H7 (cell line): ENCODE measurements around the gene ANO8. TPM values are rescaled to one million over a fixed set of nuclear protein-coding genes. Genes with fewer than 3 reads are reported as not detected.

Experiments
- DNase-seq: peaks from one replicate; pipeline ENCODE4 v3.0.0; 2012
- H3K27me3 ChIP-seq: 2 replicates; pipeline ENCODE4 v1.6.0; 2011; ENCODE audit warnings: mild to moderate bottlenecking, low read length; ENCODE audit not compliant: control insufficient read depth, insufficient read depth
- H3K36me3 ChIP-seq: replicated peaks from 2 replicates; pipeline ENCODE4 v1.5.1; 2011; ENCODE audit warnings: low read length; ENCODE audit not compliant: control insufficient read depth, insufficient read depth
- H3K4me3 ChIP-seq: 2 replicates; pipeline ENCODE4 v1.5.1; 2011; ENCODE audit warnings: low read depth, mild to moderate bottlenecking, control low read depth, low read length, moderate library complexity; ENCODE audit not compliant: insufficient read depth
- total RNA-seq: library from RNA; depleted of rRNA; stranded (reverse); fragments of >200 nt; shearing (Covaris generic); gene quantifications from 2 replicates; pipeline ENCODE4 v1.2.3, GENCODE V29; 2014

Gene ANO8
- total RNA-seq, 1 experiment from 2014 or later: 6.9 TPM

DNA sequence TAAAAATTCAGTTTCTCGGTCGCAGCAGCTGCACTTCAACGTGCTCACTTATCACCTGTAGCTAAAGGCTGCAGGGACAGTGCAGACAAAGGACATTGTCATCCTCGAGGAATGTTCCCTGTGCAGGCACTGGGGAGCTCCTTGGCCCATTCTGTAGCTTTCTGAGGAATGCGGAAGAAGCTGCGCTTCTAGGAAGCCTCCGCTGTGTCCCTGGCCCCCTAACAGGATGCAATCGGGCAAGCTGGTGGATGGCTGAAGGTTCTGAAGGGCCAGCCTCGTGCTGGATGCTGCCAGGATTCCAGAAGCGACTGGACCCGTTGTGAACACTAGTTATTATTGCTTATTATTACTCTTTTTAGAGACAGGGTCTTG is 8.1 kb downstream of the ANO8 start:
- no peak overlapping the region for H3K4me3 ChIP-seq
- peaks cover 13% of the 10 kb centered on the region for H3K27me3 ChIP-seq
- no peak for DNase-seq
- peaks cover 1% of the 10 kb centered on the region; the same call in 1 of the 2 replicates for H3K36me3 ChIP-seq

DNA sequence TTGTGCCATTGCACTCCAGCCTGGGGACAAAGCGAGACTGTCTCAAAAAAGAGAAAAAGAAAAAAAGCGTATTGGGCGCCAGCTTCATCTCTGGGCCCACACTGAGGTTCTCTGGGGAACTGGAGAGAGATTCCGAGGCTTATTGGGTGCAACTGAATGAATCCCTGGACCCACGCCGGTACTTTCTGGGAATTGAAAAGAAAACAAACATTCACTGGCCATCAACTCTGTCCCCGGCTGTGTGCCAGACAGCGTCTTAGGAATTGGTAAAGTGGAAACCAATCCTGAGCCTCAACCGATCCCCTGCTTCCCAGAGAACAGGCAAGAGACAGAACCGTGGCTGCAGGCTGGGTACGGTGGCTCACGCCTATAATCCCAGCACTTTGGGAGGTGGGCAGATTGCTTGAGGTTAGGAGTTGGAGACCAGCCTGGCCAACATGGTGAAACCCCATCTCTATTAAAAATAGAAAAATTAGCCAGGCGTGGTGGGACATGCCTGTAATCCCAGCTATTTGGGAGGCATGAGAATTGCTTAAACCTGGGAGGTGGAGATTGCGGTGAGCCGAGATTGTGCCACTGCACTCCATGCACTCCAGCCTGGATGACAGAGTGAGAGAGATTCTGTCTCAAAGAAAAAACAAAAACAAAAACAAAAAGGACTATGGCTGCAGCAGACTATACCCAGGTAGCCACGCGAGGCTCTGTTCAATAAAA is 8.6 kb downstream of the ANO8 start:
- Histone ChIP-seq H3K27me3 (peaks cover 13% of the 10 kb centered on the region), H3K36me3 (peaks cover 1% of the 10 kb centered on the region; the same call in 1 of the 2 replicates), H3K4me3 (no peak overlapping the region)
- DNase-seq: no peak

DNA sequence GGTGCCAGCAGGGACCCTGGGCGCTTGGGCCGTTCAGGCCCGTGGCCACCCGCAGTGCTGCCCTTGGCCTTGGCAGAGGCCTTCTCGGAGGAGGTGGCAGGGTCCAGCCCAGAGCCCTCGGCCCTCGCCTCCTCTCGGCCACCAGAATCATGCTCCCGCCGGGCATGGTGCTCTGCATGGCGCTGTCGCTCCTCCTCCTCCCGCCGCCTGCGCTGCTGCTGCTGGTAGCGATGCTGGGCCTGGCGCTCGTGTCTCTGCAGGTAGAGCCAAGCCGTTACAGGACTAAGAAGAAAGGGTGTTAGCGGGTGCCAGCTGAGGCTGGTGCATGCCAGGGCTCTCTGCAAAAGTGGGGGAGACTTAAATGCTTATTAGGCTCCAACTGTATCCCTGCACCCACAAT is 9.5 kb downstream of the ANO8 start:
- no peak for DNase-seq
- Histone ChIP-seq H3K4me3 (no peak overlapping the region), H3K27me3 (peaks cover 13% of the 10 kb centered on the region), H3K36me3 (peaks cover 1% of the 10 kb centered on the region)

DNA sequence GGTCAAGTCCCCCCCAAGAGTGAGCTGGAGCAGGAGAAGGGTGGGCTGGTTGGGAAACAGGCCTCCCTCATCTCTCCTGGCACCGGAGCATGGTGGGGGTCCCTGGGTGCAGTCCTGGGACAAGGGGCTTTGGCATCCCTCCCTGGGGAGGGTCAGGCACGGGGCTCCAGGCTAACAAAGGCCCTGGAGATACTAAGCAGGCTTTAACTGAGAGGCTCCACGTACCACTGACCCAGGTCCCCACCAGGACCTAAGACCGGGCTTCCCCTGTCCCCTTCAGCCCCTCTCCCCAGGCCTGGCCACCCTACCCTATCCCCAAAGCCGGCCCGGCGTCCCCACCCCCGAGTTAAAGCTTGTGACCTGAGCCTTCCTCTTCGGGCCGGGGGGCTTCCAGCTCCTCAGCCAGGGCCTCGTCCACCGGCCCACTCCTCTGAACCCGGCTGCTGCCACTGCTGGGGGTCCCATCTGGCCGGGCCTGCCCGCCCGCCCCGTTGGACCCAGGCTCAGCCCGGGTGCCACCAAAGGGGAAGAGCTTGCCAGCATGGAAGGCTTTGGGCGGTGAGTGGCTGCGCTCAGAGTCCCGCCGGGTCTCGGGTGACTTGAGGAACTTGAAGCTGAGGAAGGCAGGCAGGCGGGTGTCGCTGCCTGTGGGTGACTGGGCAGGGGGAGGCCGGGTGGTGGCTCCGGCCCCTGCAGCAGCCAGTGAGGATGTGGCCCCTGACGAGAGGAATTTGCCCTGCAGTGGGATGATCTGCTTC is 10.1 kb downstream of the ANO8 start:
- Histone ChIP-seq H3K4me3 (no peak overlapping the region), H3K36me3 (peaks cover 4% of the 10 kb centered on the region), H3K27me3 (peaks cover 9% of the 10 kb centered on the region)
- no peak for DNase-seq

DNA sequence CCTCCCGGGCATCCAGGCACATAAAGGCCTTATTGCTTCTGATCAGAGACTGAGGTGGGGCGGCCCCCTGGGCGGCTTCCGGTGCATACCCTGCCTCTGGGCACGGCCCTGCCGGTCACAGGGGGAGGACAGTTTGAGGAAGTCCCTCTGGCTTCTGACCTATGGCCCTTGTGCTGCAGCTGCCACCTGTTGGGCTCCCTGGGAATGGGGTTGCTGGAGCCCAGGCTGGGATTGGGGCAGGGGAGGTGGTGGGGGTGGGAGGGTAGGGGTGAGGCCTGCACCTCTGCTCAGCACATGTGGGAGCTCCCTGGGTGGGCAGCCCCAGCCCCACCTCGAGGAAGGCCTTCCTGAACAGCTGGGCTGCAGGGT is 10.7 kb downstream of the ANO8 start:
- Histone ChIP-seq H3K4me3 (no peak overlapping the region), H3K36me3 (peaks cover 6% of the 10 kb centered on the region), H3K27me3 (peaks cover 3% of the 10 kb centered on the region)
- DNase-seq: no peak

DNA sequence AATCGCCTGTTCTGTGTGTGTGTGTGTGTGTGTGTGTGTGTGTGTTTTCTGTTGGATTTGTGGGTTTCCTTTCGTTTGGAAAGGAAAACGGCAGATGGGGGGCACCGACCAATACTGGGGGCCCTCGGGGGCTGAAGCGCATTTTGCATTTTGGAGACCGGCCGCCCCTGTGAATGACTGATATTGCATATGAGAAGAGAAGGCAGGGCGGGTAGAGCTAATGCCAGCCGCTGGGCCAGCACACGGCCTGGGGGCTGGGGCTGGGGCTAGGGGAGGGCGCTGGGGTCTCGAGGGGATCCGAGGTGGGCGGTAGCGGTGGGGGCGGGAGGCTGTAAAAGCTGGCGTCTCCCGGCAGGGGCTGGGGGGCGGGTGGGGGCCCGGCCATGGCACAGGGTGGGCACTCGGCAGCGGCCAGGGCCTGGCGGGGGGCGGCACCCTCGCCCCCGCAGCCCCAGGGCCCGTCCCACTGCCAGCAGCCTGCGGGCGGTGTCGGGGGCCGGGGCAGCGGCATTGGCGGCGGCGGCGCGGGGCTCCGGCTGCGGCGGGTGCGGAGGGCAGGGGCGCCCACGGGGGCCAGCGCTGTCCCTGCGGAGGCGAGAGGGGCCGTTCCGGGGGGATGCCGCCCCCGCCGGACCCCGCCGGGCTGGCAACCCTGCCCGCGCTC is 11.2 kb downstream of the ANO8 start:
- peaks cover 6% of the 10 kb centered on the region for H3K36me3 ChIP-seq
- no peak overlapping the region for H3K4me3 ChIP-seq
- DNase-seq: peak; percentile 71
- H3K27me3 ChIP-seq: no peaks in the 10 kb centered on the region

DNA sequence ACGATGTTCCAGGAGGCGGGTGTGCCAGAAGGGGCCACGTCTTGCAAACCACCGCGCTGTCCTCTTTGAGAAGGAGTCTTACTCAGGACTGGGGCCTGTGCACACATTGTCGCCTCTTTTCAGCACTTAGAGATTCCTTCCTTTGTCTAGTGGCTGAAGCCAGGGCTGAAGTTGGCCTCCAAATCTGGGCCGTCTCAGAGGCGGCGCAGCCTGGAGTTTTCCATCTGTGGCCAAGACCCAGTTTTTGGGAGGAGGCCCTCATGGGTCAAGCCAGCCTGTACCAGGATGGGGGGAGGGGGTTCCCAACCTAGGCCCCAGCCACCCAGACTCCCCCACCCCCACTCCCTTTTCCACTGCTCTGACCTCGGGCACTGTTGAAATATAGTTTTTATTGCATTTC is 11.8 kb downstream of the ANO8 start:
- Histone ChIP-seq H3K36me3 (peaks cover 6% of the 10 kb centered on the region), H3K4me3 (no peak overlapping the region), H3K27me3 (no peaks in the 10 kb centered on the region)
- no peak for DNase-seq

DNA sequence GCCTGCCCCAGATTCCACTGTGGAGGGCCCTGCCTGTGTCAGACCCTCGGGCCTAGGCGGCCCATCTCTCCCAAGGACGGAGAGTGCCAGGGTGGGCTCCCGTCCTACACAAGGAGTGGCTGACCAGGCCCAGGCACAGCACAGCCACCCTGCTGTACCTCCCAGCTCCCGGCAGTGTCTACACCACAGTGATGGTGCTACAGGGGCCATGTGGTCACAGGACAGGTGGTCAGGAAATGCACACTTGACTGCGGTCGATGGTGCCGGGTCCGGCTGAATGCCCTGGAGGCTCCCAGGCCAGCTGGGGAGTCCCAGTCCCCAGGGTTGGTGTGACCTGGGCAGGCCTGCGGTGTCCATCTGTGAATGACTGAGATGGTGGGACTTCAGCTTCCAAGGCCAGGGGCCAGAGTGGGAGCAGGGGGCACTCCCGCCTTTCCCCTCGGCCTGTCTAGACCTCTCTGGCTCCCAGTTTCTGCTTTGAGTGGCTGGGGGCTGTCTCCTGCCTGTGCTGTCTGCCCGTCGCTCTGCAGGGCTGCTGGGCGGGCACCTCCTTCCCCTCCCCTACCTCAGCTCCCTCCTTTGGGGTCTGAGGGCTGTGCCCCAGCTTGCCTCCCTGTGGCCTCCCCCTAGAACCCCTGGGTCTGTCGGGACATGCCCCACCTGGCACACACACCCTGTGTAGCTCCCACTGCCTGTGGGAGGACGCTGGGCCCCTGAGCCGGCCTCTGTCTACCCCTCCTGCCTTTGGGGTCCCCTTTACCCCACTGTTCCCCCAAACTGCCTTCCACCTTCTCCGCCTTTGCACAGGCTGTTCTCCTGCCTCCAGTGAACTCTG is 12.8 kb downstream of the ANO8 start:
- peaks cover 6% of the 10 kb centered on the region for H3K36me3 ChIP-seq
- peak; percentile 47 for DNase-seq
- no peaks in the 10 kb centered on the region for H3K27me3 ChIP-seq
- no peak overlapping the region for H3K4me3 ChIP-seq

DNA sequence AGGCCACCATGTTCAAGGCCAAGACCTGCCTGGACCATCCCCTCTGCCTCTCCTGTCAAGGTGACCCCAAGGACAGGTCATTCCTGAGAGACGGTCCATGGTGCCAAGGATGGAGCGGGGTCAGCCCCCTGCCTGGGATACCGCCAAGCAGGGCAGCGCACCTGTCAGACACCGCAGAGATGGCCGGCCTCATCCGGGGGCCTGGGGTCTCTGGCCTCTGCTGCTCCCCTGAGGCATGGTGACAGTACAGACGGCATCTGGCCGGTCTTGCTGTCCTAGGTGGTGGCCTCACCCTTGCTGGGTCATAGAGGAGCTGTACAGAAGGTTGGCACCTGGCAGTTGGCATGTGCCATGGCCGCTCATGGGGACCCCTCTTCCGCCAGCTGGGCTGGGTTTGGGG is 14.2 kb downstream of the ANO8 start:
- Histone ChIP-seq H3K36me3 (peaks cover 10% of the 10 kb centered on the region), H3K4me3 (no peak overlapping the region)
- peak; percentile 44 for DNase-seq

DNA sequence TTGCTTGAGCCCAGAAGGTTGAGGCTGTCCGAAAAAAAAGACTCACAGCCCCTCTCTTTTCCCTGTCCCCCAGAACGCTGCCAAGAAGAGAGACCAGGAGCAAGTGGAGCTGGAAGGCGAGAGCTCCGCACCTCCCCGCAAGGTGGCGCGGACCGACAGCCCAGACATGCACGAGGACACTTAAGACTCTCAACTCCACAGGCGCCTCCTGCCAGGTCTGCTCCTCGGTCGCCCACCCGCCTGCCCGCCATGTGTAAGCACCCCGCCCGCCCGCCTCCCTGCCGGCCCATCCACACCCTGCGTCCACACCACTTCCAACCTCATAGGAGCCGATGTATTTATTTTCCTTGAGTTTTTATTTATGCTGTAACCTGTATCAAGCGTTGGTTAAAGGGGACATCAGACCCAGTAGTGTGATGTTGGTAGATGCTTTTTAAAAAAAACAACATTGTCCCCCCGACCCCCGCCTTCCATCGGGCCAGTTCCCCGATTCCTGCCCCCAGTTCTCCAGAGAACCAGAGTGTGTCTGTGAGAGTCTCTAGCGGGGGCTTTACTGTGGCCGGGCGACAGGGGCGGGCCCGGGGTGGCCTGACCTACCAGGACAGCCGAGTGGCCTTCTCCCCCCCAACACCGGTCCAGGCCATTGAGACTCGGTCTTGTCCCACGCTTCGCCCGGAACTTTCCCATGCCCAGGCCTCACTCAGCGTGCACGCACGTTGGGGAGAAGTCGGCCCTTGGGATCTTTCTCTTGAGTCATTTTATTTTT is 15.0 kb downstream of the ANO8 start:
- no peaks in the 10 kb centered on the region for H3K27me3 ChIP-seq

More for the DNA sequence above, 14.2 kb downstream of the ANO8 start:
- no peaks in the 10 kb centered on the region for H3K27me3 ChIP-seq

DNA sequence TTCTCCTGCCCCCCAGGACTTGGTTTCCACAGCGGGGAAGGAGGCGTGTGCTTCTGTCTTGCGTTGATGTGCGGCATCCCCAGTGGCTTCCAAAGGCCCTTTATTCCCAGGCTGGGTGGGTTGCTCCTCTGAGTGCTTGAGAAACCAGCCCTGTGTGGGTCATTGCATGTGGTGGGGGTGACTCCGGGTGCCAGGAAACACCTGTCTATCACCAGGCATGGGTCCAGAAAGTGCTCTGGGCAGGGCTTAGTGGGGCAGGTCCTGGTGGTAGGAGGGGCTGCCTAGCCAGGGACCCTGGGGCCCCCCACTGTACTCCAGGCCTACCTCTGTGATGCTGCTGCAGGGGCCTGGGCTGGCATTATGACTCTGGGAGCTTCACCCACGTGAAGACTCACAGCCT is 15.7 kb downstream of the ANO8 start:
- H3K36me3 ChIP-seq: peaks cover 13% of the 10 kb centered on the region
- no peak for DNase-seq
- no peak overlapping the region for H3K4me3 ChIP-seq
- H3K27me3 ChIP-seq: no peaks in the 10 kb centered on the region

More for the DNA sequence above, 15.0 kb downstream of the ANO8 start:
- DNase-seq: peak; percentile 26
- Histone ChIP-seq H3K36me3 (peaks cover 11% of the 10 kb centered on the region), H3K4me3 (no peak overlapping the region)

DNA sequence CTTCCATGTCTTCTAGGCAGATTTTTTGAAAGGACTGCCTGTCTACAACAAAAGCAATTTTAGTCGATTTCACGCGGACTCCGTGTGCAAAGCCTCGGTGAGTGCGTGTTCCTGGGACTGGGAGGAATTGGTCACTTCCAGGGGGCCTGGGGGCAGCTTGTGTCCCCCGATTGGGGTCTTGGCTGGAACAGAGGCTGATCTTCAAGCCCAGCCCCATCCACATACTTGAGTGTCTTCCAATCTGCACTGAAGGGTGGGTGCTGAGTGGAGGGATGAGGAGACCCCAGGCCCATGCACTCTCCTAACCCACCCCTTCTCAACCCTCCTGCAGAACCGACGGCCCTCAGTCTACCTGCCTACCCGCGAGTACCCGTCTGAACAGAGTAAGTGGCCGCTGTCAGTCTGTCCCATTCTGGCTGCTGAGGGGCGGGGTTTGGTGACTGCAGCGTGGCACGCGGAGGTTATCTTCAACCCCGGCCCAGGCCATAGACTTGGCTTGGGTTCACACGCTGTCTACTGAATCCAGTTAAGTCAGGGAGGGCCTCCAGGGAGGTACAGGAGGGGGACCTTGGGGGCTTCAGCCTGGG is 20.6 kb downstream of the ANO8 start:
- DNase-seq: no peak
- peaks cover 11% of the 10 kb centered on the region for H3K36me3 ChIP-seq
- no peaks in the 10 kb centered on the region for H3K27me3 ChIP-seq
- no peak overlapping the region for H3K4me3 ChIP-seq

DNA sequence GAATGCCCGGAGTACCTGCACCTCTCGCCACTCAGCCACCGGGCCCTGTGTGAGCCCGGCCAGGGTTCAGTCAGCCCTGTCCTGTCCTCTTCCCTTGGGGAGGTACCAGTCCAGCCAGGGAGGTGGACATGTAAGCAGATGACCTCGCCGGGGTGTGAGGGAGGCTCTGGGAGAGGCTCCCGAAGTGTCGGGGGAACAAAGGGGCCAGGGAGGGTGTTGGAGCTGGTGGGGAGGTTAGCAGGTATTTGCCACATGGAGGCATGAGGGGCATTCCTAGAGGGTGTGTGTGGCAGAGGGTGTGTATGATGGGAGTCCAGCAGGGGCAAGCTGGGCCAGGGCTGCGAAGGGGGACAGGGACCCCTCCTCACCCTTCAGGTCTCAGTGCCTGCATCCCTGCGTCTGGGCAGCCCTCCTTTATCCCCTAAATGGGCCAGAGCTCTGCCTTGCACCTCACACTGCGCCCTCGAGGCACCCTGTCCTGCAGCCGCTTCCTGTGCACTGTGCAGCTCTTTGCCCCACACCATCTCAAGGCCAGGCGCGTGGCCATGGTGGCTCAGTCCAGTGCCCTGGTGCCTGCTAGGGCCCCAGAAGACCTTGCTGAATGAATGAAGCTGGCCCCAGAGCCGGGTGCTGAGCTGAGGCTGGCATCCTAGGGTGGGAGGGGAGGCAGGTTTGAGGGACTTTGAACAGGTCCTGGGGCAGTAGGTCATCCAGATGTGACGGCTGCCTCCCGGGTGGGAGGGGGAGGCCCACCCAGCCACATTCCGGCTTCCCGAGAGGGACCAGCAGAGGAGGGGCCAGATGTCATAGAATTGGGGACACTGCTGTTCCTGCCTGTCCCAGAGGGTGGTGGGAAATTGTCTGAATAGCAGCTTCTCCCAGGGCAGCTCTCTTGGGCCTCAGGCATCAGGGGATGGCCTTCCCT is 22.2 kb downstream of the ANO8 start:
- Histone ChIP-seq H3K27me3 (no peaks in the 10 kb centered on the region), H3K4me3 (no peak overlapping the region), H3K36me3 (peaks cover 11% of the 10 kb centered on the region)
- no peak for DNase-seq
